Measurements from ENCODE around the gene FGF22. TPM values are rescaled to one million over a fixed set of nuclear protein-coding genes. Genes with fewer than 3 reads are reported as not detected.
A peak's percentile ranks its signal among the peaks of the same experiment; 100 is the strongest.

The FGF22 gene
- total and polyA plus RNA-seq, 2 donors from 2014 or later: 0.19 to 0.71 TPM

DNA sequence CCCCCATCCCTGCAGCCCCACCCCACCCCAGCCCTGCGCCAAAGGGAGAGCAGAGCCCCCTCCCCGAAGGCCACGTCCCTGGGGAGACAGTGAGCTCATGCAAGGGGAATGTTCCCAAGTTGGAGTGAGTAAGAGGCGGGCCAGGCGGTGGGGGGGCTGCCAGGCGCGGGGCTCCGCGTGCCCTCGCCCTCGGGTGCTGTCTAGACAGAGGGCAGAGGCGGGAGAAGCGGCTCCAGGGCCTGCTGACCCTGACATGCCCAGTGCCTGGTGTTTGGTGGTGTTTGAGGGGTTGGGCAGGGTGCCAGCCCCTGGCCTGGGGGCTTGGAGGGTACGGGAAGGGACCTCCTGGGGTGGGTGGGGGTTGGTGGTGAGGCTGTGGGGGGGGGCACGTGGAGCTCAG, 37.5 kb downstream of the FGF22 start:
- H3K27ac ChIP-seq (ENCODE audit: low read depth in 2 of 2, low read length in 2 of 2): peak overlapping the region; percentile 67 to 71
- H3K9me3 ChIP-seq (ENCODE audit: control insufficient read depth in 2 of 3, insufficient read depth in 1 of 3, low read length in 3 of 3): no peaks in the 10 kb centered on the region
- peaks cover 0 to 19% (median 0%) of the 10 kb centered on the region in 3 donors for H3K4me1 ChIP-seq (ENCODE audit: control insufficient read depth in 2 of 3, insufficient read depth in 2 of 3, low read depth in 1 of 3, low read length in 3 of 3)
- DNase-seq (peak in 3 of 5 donors; percentile 76 to 94 (median 77)), FAIRE-seq (no peak)
- intact Hi-C loops (cut with DNase I): no loop called here
- no peaks in the 10 kb centered on the region for H3K27me3 ChIP-seq (ENCODE audit: control insufficient read depth, insufficient read depth, low read length)
- no peaks in the 10 kb centered on the region for H3K36me3 ChIP-seq (ENCODE audit: control insufficient read depth in 2 of 3, insufficient read depth in 3 of 3, low read length in 3 of 3)
- no peak overlapping the region for H3K9ac ChIP-seq (ENCODE audit: low read length in 3 of 3)
- TF ChIP-seq, protein P1, sequence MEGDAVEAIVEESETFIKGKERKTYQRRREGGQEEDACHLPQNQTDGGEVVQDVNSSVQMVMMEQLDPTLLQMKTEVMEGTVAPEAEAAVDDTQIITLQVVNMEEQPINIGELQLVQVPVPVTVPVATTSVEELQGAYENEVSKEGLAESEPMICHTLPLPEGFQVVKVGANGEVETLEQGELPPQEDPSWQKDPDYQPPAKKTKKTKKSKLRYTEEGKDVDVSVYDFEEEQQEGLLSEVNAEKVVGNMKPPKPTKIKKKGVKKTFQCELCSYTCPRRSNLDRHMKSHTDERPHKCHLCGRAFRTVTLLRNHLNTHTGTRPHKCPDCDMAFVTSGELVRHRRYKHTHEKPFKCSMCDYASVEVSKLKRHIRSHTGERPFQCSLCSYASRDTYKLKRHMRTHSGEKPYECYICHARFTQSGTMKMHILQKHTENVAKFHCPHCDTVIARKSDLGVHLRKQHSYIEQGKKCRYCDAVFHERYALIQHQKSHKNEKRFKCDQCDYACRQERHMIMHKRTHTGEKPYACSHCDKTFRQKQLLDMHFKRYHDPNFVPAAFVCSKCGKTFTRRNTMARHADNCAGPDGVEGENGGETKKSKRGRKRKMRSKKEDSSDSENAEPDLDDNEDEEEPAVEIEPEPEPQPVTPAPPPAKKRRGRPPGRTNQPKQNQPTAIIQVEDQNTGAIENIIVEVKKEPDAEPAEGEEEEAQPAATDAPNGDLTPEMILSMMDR (IDR thresholded peaks at IDR 0.05; ENCODE audit: borderline replicate concordance, extremely low read depth, insufficient read depth): no peak
- peak overlapping the region in 1 of 3 donors; percentile 66 for H3K4me3 ChIP-seq (ENCODE audit: low read length in 3 of 3)

DNA sequence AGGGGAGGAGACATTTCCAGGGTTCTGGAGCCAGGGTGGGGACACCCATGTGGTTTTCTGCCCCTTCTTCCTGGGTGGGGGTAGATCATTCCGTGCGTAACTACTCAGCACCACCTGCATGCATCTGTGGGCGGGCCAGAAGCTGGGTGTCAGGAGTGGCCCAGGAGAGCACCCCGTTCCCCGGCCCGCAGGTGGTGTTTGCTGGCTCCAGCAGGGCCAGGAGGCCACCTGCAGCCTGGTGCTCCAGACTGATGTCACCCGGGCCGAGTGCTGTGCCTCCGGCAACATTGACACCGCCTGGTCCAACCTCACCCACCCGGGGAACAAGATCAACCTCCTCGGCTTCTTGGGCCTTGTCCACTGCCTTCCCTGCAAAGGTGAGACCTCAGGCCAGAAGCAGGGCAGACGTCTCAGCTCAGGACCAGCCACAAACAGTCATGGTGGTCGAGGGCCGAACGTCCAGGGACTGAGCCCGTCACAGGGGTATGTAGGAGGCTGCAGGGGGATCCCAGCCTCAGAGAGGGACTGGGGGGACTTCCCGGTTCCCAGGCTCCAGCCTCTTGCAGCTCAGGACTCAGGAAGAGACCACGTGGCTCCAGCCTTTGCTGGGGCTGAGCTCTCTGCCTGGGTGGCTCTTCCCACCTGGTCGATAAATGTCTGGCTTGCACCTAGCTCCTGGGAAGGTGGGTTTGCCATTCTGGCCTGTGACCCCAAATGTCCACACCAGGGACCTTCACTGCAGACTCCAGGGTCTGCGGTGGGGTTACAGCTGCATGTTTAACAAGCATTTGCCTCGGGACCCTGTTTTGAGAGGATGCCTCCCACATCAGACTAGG, 38.1 kb downstream of the FGF22 start:
- no peaks in the 10 kb centered on the region for H3K36me3 ChIP-seq (ENCODE audit: control insufficient read depth in 2 of 3, insufficient read depth in 3 of 3, low read length in 3 of 3)
- peak overlapping the region; percentile 63 to 67 for H3K27ac ChIP-seq (ENCODE audit: low read depth in 2 of 2, low read length in 2 of 2)
- peaks cover 0 to 19% (median 0%) of the 10 kb centered on the region in 3 donors for H3K4me1 ChIP-seq (ENCODE audit: control insufficient read depth in 2 of 3, insufficient read depth in 2 of 3, low read depth in 1 of 3, low read length in 3 of 3)
- FAIRE-seq: no peak
- no peak overlapping the region for H3K4me3 ChIP-seq (ENCODE audit: low read length in 3 of 3)
- no peaks in the 10 kb centered on the region for H3K27me3 ChIP-seq (ENCODE audit: control insufficient read depth, insufficient read depth, low read length)
- intact Hi-C loops (cut with DNase I): no loop called here
- no peaks in the 10 kb centered on the region for H3K9me3 ChIP-seq (ENCODE audit: control insufficient read depth in 2 of 3, insufficient read depth in 1 of 3, low read length in 3 of 3)
- TF ChIP-seq, protein P1 (IDR thresholded peaks at IDR 0.05; ENCODE audit: borderline replicate concordance, extremely low read depth, insufficient read depth): no peak
- peak in 2 of 5 donors; percentile 69 to 83 for DNase-seq
- H3K9ac ChIP-seq (ENCODE audit: low read length in 3 of 3): no peak overlapping the region

DNA sequence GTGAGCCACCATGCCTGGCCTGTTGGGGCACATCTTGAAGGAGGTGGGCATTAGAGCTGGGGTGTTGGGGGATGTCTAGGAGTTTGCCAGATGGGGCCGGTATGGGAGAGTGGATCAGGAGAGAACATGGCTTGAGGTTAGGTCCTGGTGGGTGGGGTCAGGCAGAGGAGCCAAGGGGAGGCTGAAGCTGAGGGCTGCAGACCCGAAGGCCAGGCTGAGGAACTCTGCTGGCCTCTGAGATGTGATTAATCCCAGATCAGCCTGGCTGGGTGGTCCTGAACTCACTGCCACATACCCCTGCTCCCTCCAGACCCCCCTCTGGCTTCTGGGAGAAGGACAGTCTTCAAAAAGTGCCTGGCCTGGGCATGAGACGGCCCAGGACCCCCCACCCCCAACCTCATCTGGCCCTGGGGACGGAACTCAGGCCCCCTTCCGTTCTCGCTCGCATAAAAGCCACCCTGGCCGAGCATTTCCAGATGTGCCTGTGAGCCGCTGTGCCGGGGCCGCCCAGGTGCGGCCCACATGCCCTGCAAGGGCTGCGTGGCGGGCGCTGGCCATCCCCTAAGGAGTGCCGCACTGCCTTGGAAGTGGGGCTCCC, 39.2 kb downstream of the FGF22 start:
- peak overlapping the region in 1 of 3 donors; percentile 55 for H3K9ac ChIP-seq (ENCODE audit: low read length in 3 of 3)
- peak overlapping the region in 1 of 2 donors; percentile 71 for H3K27ac ChIP-seq (ENCODE audit: low read depth in 2 of 2, low read length in 2 of 2)
- H3K4me1 ChIP-seq (ENCODE audit: control insufficient read depth in 2 of 3, insufficient read depth in 2 of 3, low read depth in 1 of 3, low read length in 3 of 3): peaks cover 0 to 19% (median 0%) of the 10 kb centered on the region in 3 donors
- DNase-seq (peak in 2 of 5 donors; percentile 70 to 77), FAIRE-seq (no peak)
- H3K4me3 ChIP-seq (ENCODE audit: low read length in 3 of 3): peak overlapping the region in 1 of 3 donors; percentile 61
- no peaks in the 10 kb centered on the region for H3K9me3 ChIP-seq (ENCODE audit: control insufficient read depth in 2 of 3, insufficient read depth in 1 of 3, low read length in 3 of 3)
- H3K27me3 ChIP-seq (ENCODE audit: control insufficient read depth, insufficient read depth, low read length): no peaks in the 10 kb centered on the region
- H3K36me3 ChIP-seq (ENCODE audit: control insufficient read depth in 2 of 3, insufficient read depth in 3 of 3, low read length in 3 of 3): no peaks in the 10 kb centered on the region
- intact Hi-C loops (cut with DNase I): no loop called here
- TF ChIP-seq, protein P1 (IDR thresholded peaks at IDR 0.05; ENCODE audit: borderline replicate concordance, extremely low read depth, insufficient read depth): no peak

All from kidney (tissue), 14 donors.